HepG2 (cell line): ENCODE data around the gene DHRS11. TPM values are rescaled to one million over a fixed set of nuclear protein-coding genes. Genes with fewer than 3 reads are reported as not detected.
A peak's percentile ranks its signal among the peaks of the same experiment; 100 is the strongest.

Experiments
- ELK4 ChIP-seq: sonication (generic); formaldehyde crosslinking; IDR thresholded peaks from 2 replicates; pipeline ENCODE4 v1.9.0; 2021; ENCODE audit warnings: missing genetic modification reagents, borderline replicate concordance
- FOXC1 ChIP-seq: sonication (generic); formaldehyde crosslinking; IDR thresholded peaks from 2 replicates; pipeline ENCODE4 v1.8.0; 2022; ENCODE audit warnings: mild to moderate bottlenecking, missing genetic modification reagents, borderline replicate concordance
- HDAC2 ChIP-seq: sonication (generic); formaldehyde crosslinking; IDR thresholded peaks from 2 replicates; pipeline ENCODE4 v1.4.0; 2020; ENCODE audit warnings: missing genetic modification reagents
- KDM4B ChIP-seq: sonication (generic); formaldehyde crosslinking; IDR thresholded peaks from 2 replicates; pipeline ENCODE4 v1.4.0; 2020; ENCODE audit warnings: missing genetic modification reagents
- KMT2B ChIP-seq: IDR thresholded peaks from 2 replicates; pipeline ENCODE4 v1.6.1; 2016; ENCODE audit warnings: missing genetic modification reagents, missing compliant biosample characterization
- MXI1 ChIP-seq: IDR thresholded peaks from 3 replicates; pipeline ENCODE4 v1.6.1; 2012; ENCODE audit warnings: low read depth, low read length, inconsistent platforms, borderline replicate concordance
- NBN ChIP-seq: fragments of 450-650 bp; conservative IDR thresholded peaks from 2 replicates; pipeline ENCODE4 v1.6.1; 2017
- NFKB2 ChIP-seq: sonication (generic); formaldehyde crosslinking; IDR thresholded peaks from 2 replicates; pipeline ENCODE4 v1.4.0; 2020; ENCODE audit warnings: missing genetic modification reagents, borderline replicate concordance
- NRL ChIP-seq: sonication (generic); formaldehyde crosslinking; IDR thresholded peaks from 2 replicates; pipeline ENCODE4 v1.5.0; 2020; ENCODE audit warnings: missing genetic modification reagents, mild to moderate bottlenecking, moderate library complexity, borderline replicate concordance
- PITX1 ChIP-seq: sonication (generic); formaldehyde crosslinking; IDR thresholded peaks from 2 replicates; pipeline ENCODE4 v1.5.1; 2020; ENCODE audit warnings: mild to moderate bottlenecking, missing genetic modification reagents
- SOX13 ChIP-seq, 3 experiments: fragments of 450-650 bp in 1 of 3; sonication (generic) in 1 of 3; formaldehyde crosslinking in 1 of 3; IDR thresholded peaks in 2 of 3; conservative IDR thresholded peaks in 1 of 3; 2 replicates each; pipeline versions ENCODE4 v1.5.0 to v1.6.1; 2016 to 2020; ENCODE audit warnings: antibody characterized with exemption in 1 of 3, mild to moderate bottlenecking in 1 of 3, missing compliant biosample characterization in 1 of 3, missing genetic modification reagents in 1 of 3, moderate library complexity in 1 of 3
- SRSF9 ChIP-seq: fragments of 200-400 bp; formaldehyde crosslinking; IDR thresholded peaks from 2 replicates; pipeline ENCODE4 v1.6.1; 2018; ENCODE audit warnings: borderline replicate concordance, mild to moderate bottlenecking, low read depth, low read length; ENCODE audit not compliant: insufficient read depth, poor library complexity, severe bottlenecking
- TGIF2 ChIP-seq: IDR thresholded peaks from 2 replicates; pipeline ENCODE4 v1.6.1; 2016; ENCODE audit warnings: control low read depth, missing compliant biosample characterization
- ZBTB3 ChIP-seq: sonication (generic); formaldehyde crosslinking; IDR thresholded peaks from 2 replicates; pipeline ENCODE4 v1.4.0; 2020; ENCODE audit warnings: low read depth, mild to moderate bottlenecking, moderate library complexity, missing genetic modification reagents, borderline replicate concordance
- ZBTB4 ChIP-seq: sonication (generic); formaldehyde crosslinking; IDR thresholded peaks from 2 replicates; pipeline ENCODE4 v1.4.0; 2020; ENCODE audit warnings: missing genetic modification reagents, mild to moderate bottlenecking, borderline replicate concordance
- ZFP36L1 ChIP-seq: sonication (generic); formaldehyde crosslinking; IDR thresholded peaks from 2 replicates; pipeline ENCODE4 v1.8.0; 2022; ENCODE audit warnings: mild to moderate bottlenecking, missing genetic modification reagents, moderate library complexity
- ZNF12 ChIP-seq: sonication (generic); formaldehyde crosslinking; IDR thresholded peaks from 2 replicates; pipeline ENCODE4 v1.5.0; 2020; ENCODE audit warnings: missing genetic modification reagents
- ZNF207 ChIP-seq: fragments of 450-650 bp; IDR thresholded peaks from 2 replicates; pipeline ENCODE4 v1.6.1; 2016; ENCODE audit warnings: antibody characterized with exemption, borderline replicate concordance
- ZNF263 ChIP-seq: sonication (generic); formaldehyde crosslinking; IDR thresholded peaks from 2 replicates; pipeline ENCODE4 v1.4.0; 2020; ENCODE audit warnings: missing genetic modification reagents
- ZNF33B ChIP-seq: sonication (generic); formaldehyde crosslinking; IDR thresholded peaks from 2 replicates; pipeline ENCODE4 v1.5.1; 2020; ENCODE audit warnings: mild to moderate bottlenecking, missing genetic modification reagents
- ZNF639 ChIP-seq: conservative IDR thresholded peaks from 2 replicates; pipeline ENCODE4 v1.6.1; 2018; ENCODE audit warnings: missing genetic modification reagents
- ZNF713 ChIP-seq: sonication (generic); formaldehyde crosslinking; IDR thresholded peaks from 2 replicates; pipeline ENCODE4 v1.4.0; 2020; ENCODE audit warnings: mild to moderate bottlenecking, missing genetic modification reagents
- ZNF775 ChIP-seq: sonication (generic); formaldehyde crosslinking; IDR thresholded peaks from 2 replicates; pipeline ENCODE4 v1.4.0; 2020; ENCODE audit warnings: missing genetic modification reagents, mild to moderate bottlenecking, moderate library complexity, borderline replicate concordance
- ZSCAN12 ChIP-seq: sonication (generic); formaldehyde crosslinking; IDR thresholded peaks from 2 replicates; pipeline ENCODE4 v1.9.0; 2021; ENCODE audit warnings: mild to moderate bottlenecking, missing genetic modification reagents
- polyA plus RNA-seq, 8 experiments: library from polyadenylated mRNA; depleted of rRNA in 3 of 8; stranded (reverse) in 7 of 8; unstranded in 1 of 8; fragments of >200 nt; fragmentation: Illumina TruSeq in 4 of 8; extraction: Trizol in 4 of 8; gene quantifications; 2 replicates each; pipeline versions ENCODE4 v1.2.1 to v1.2.3, GENCODE V29; 2011 to 2016; ENCODE audit warnings: low read depth in 4 of 8, missing spikeins in 1 of 8, mixed read lengths in 1 of 8; ENCODE audit not compliant: insufficient read depth in 1 of 8
- total RNA-seq, 5 experiments: library from RNA; depleted of rRNA; stranded (reverse); fragments of >200 nt; fragmentation: Illumina TruSeq; extraction: Trizol; gene quantifications; 2 replicates each; pipeline ENCODE4 v1.2.3, GENCODE V29; 2016; ENCODE audit warnings: low read depth in 1 of 5

DHRS11 gene
- total and polyA plus RNA-seq, 2 of the 13 experiments (the other 11 are each of a cell fraction or from before 2014, with no cell fraction given), result 28.4 to 41.9 TPM

- TF ChIP-seq TGIF2 (CRISPR knock-in tag) (peak; percentile 54), ZSCAN12 (CRISPR knock-in tag) (no peak), ZBTB3 (CRISPR knock-in tag) (peak; percentile 89; the same call in 1 of the 2 replicates), KDM4B (CRISPR knock-in tag) (peak; percentile 18; the same call in 1 of the 2 replicates), KMT2B (CRISPR knock-in tag) (peak; percentile 29; the same call in 1 of the 2 replicates), FOXC1 (CRISPR knock-in tag) (peak; percentile 39; the same call in 1 of the 2 replicates), SOX13 (IDR thresholded peaks at IDR 0.05) (no peak), SOX13 (CRISPR knock-in tag; conservative IDR thresholded peaks at IDR 0.05 in 1 of 2, IDR thresholded peaks at IDR 0.05 in 1 of 2) (no peak), NRL (CRISPR knock-in tag) (no peak), HDAC2 (CRISPR knock-in tag) (no peak), ZNF207 (no peak), NBN (no peak), ZNF12 (CRISPR knock-in tag) (0 out of 2 replicates have a peak, but pooled peaks have one; percentile 10), ZBTB4 (0 out of 2 replicates have a peak, but pooled peaks have one; percentile 42), ZNF639 (CRISPR knock-in tag) (peak; percentile 41; the same call in 1 of the 2 replicates), ZNF713 (CRISPR knock-in tag) (0 out of 2 replicates have a peak, but pooled peaks have one; percentile 38), NFKB2 (CRISPR knock-in tag) (peak; percentile 80; the same call in 1 of the 2 replicates), MXI1 (peak; percentile 43; the same call in 1 of the 3 replicates), ZNF33B (CRISPR knock-in tag) (no peak), ZNF775 (CRISPR knock-in tag) (no peak), ZNF263 (CRISPR knock-in tag) (peak; percentile 20; the same call in 1 of the 2 replicates), ZFP36L1 (CRISPR knock-in tag) (peak; percentile 27; the same call in 1 of the 2 replicates), PITX1 (CRISPR knock-in tag) (no peak), ELK4 (no peak), SRSF9 (no peak)
Measured at GRCh38 chr17:36544307-36545076, 47.2 kb upstream of the DHRS11 start, which contains the start of gene GGNBP2 (continued).
